Omental fat pad (tissue), 4 donors: ENCODE data around the gene ZNF618. TPM values are rescaled to one million over a fixed set of nuclear protein-coding genes. Genes with fewer than 3 reads are reported as not detected.

Experiments used
- ATAC-seq: fragments of 150-250 bp; one replicate; pipeline ENCODE4 v1.9.1; 2016; ENCODE audit warnings: mild to moderate bottlenecking, moderate library complexity; ENCODE audit not compliant: low FRiP score
- DNase-seq: peaks from one replicate; pipeline ENCODE4 v3.0.0-alpha.2; 2019; ENCODE audit warnings: low spot score
- CTCF ChIP-seq, 3 donors: fragments of 450-650 bp; IDR thresholded peaks; one replicate each; pipeline ENCODE4 v1.5.1; 2016 to 2017; ENCODE audit warnings: antibody characterized with exemption in 3 of 3, mild to moderate bottlenecking in 3 of 3, moderate library complexity in 2 of 3
- total RNA-seq, 4 donors: library from RNA; depleted of rRNA; stranded (reverse); fragments of >200 nt; gene quantifications; one replicate each; pipeline ENCODE4 v1.1.0, GENCODE V29; 2016

The ZNF618 gene
- total RNA-seq, 4 donors from 2014 or later: 2.2 to 8.8 (median 5.9) TPM

GRCh38 chr9:113914517-113914916, 38.4 kb downstream of the ZNF618 start:
- TF ChIP-seq CTCF (IDR thresholded peaks at IDR 0.05): no peak
- ATAC-seq (no peak), DNase-seq (no peak)

- no peak for TF ChIP-seq CTCF (IDR thresholded peaks at IDR 0.05)
Measured at GRCh38 chr9:113915817-113916434, 39.8 kb downstream of the ZNF618 start.

GRCh38 chr9:113916931-113917330, 40.8 kb downstream of the ZNF618 start:
- no peak for DNase-seq
- no peak for ATAC-seq
- no peak for TF ChIP-seq CTCF (IDR thresholded peaks at IDR 0.05)

More at GRCh38 chr9:113915817-113916434, 39.8 kb downstream of the ZNF618 start:
- no peak for DNase-seq
- no peak for ATAC-seq

- no peak for ATAC-seq
- DNase-seq: no peak
- no peak for TF ChIP-seq CTCF (IDR thresholded peaks at IDR 0.05)
Measured at GRCh38 chr9:113918697-113919350, 42.7 kb downstream of the ZNF618 start.

GRCh38 chr9:113919382-113919781, 43.3 kb downstream of the ZNF618 start:
- ATAC-seq (no peak), DNase-seq (no peak)
- TF ChIP-seq CTCF (IDR thresholded peaks at IDR 0.05): no peak

GRCh38 chr9:113919871-113920270, 43.8 kb downstream of the ZNF618 start:
- no peak for TF ChIP-seq CTCF (IDR thresholded peaks at IDR 0.05)
- ATAC-seq: no peak
- no peak for DNase-seq

- no peak for TF ChIP-seq CTCF (IDR thresholded peaks at IDR 0.05)
- DNase-seq: no peak
- ATAC-seq: no peak
Measured at GRCh38 chr9:113920872-113921271, 44.8 kb downstream of the ZNF618 start.
